Pulmonary artery endothelial cell (primary cell): ENCODE data around the gene RHEB. TPM values are rescaled to one million over a fixed set of nuclear protein-coding genes. Genes with fewer than 3 reads are reported as not detected.

ENCODE experiments used
- total RNA-seq: library from RNA; depleted of rRNA; stranded (reverse); fragments of >200 nt; gene quantifications from 2 replicates; pipeline ENCODE4 v1.2.3, GENCODE V29; 2014

The RHEB gene
- total RNA-seq, 1 donor from 2014 or later, result 57.8 TPM

Other genes starting within 250 kb of the RHEB start
- 37.1 and 45.3 TPM in 2 replicates for gene NUB1, start 178.1 kb downstream of the RHEB start, total RNA-seq
- not detected in 2 replicates for gene WDR86, start 109.9 kb downstream of the RHEB start, total RNA-seq
- not detected in 2 replicates for gene CRYGN, start 79.8 kb downstream of the RHEB start, total RNA-seq